Testis (tissue), 3 donors: Measurements from ENCODE around the gene PDIA6. TPM values are rescaled to one million over a fixed set of nuclear protein-coding genes. Genes with fewer than 3 reads are reported as not detected.

Experiments
- DNase-seq: peaks from one replicate; pipeline ENCODE4 v3.0.0-alpha.2; 2019
- H3K27ac ChIP-seq, 2 donors: fragments of 200-600 bp; sonication (generic); one replicate each; pipeline ENCODE4 v1.5.1; 2019
- H3K27me3 ChIP-seq: fragments of 200-600 bp; sonication (generic); one replicate; pipeline ENCODE4 v1.5.1; 2019
- H3K36me3 ChIP-seq: fragments of 200-600 bp; sonication (generic); one replicate; pipeline ENCODE4 v1.5.1; 2017; ENCODE audit warnings: low read depth; ENCODE audit errors: missing control alignments
- H3K4me1 ChIP-seq: fragments of 200-600 bp; sonication (generic); one replicate; pipeline ENCODE4 v1.5.1; 2019
- H3K4me3 ChIP-seq, 2 donors: fragments of 200-600 bp; sonication (generic); one replicate each; pipeline ENCODE4 v1.5.1; 2017 to 2019
- H3K9me3 ChIP-seq: fragments of 200-600 bp; sonication (generic); one replicate; pipeline ENCODE4 v1.5.1; 2017
- POLR2A ChIP-seq: fragments of 450-650 bp; IDR thresholded peaks from one replicate; pipeline ENCODE4 v1.6.1; 2017; ENCODE audit warnings: antibody characterized with exemption, mild to moderate bottlenecking, moderate library complexity
- WGBS, 2 donors: methylation state at CpG; one replicate each; pipeline ENCODE4 v1.1.5; 2018; 5-methylcytosine and 5-hydroxymethylcytosine counted together
- intact Hi-C: fragments of 100-400 bp; cut with DNase I; formaldehyde crosslinking; loops from one replicate; pipeline ENCODE4 v1.15.1; 2023; ENCODE audit warnings: low total_unique reads
- polyA plus RNA-seq: library from polyadenylated mRNA; stranded (reverse); fragments of 350-450 nt; fragmentation: Illumina TruSeq; extraction: RNeasy Lipid Tissue Mini Kit (QIAGEN cat#74804); gene quantifications from one replicate; pipeline ENCODE4 v1.2.3, GENCODE V29; 2014; ENCODE audit warnings: low read depth, low replicate concordance; ENCODE audit not compliant: insufficient read depth
- total RNA-seq, 2 donors: library from RNA; depleted of rRNA; stranded (reverse); fragments of >200 nt; gene quantifications; one replicate each; pipeline ENCODE4 v1.2.3, GENCODE V29; 2016
- TF ChIP-seq, protein P1 (sequence below), 3 experiments: fragments of 450-650 bp in 2 of 3; fragments of 200-600 bp in 1 of 3; sonication (generic) in 1 of 3; IDR thresholded peaks; one replicate each; pipeline ENCODE4 v1.5.1; 2016 to 2019; ENCODE audit warnings: antibody characterized with exemption in 3 of 3, mild to moderate bottlenecking in 2 of 3, moderate library complexity in 1 of 3

PDIA6 gene
- total and polyA plus RNA-seq, 3 donors from 2014 or later: 74.3 to 123 (median 78.4) TPM

DNA sequence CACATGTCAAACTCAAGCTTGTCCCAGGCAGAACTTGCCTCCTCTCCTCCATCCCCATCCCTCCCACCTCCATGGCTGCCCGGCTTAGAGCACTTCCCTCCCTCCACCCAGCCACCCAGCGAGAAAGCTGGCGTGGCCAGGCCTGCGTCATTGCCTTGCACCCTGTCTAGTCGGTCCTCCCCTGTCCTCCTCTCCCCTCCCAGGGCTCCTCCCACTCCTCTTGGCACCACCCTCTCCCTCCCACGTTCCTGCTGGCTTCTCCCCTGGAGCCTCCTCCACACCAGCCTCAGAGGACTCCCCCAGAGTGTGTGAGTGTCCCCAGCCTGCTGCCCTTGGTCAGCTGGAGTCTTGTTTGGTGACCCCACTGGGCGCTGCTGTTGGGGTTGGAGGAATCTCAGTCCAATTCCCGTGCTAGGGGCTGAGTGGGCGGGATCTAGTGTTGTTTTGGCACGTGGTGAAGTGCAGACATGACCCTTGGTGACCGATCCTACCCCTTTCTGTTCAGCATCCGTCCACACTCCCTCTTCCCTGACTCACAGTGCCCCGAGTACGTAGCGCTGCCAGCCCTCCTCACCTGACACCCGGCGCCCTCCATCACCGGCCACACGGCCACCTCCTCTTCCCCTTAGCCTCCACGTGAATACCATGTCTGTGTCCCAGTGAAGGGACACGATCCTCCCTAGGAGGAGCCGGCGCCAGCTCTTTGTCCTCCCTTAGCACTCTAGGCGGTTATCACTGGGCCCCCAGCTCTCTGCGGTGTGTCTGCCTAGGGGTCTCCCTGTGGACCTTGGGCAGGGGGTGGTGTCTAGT, 49.7 kb downstream of the PDIA6 start:
- Histone ChIP-seq H3K27me3 (no peaks in the 10 kb centered on the region), H3K4me3 (no peak overlapping the region), H3K36me3 (no peaks in the 10 kb centered on the region), H3K27ac (no peak overlapping the region), H3K4me1 (no peaks in the 10 kb centered on the region), H3K9me3 (no peaks in the 10 kb centered on the region)
- DNase-seq: peak; percentile 87
- intact Hi-C loops: no loop called here
- TF ChIP-seq POLR2A: no peak
- TF ChIP-seq, protein P1, sequence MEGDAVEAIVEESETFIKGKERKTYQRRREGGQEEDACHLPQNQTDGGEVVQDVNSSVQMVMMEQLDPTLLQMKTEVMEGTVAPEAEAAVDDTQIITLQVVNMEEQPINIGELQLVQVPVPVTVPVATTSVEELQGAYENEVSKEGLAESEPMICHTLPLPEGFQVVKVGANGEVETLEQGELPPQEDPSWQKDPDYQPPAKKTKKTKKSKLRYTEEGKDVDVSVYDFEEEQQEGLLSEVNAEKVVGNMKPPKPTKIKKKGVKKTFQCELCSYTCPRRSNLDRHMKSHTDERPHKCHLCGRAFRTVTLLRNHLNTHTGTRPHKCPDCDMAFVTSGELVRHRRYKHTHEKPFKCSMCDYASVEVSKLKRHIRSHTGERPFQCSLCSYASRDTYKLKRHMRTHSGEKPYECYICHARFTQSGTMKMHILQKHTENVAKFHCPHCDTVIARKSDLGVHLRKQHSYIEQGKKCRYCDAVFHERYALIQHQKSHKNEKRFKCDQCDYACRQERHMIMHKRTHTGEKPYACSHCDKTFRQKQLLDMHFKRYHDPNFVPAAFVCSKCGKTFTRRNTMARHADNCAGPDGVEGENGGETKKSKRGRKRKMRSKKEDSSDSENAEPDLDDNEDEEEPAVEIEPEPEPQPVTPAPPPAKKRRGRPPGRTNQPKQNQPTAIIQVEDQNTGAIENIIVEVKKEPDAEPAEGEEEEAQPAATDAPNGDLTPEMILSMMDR (IDR thresholded peaks at IDR 0.05): no peak
- 41 to 50% methylated on average over 24 to 25 of the region's 25 CpGs for WGBS, 2 donors

DNA sequence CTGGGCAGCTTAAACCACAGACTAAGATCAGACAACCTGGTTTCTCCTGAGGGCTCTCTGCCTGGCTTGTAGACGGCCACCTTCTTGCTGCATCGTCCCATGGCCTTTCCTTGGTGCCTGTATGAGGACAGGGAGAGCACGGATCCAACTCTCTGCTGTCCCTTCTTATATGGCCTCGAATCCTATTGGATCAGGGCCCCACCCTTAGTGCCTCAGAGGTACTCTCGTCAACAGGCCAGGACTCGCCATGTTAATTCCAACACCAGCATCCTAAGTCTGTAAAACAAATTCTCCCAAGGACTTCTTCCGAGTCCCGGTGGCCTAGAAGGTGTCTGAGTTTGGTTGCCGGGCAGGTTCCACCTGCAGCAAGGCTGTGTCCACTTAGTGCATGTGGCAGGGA, 51.0 kb downstream of the PDIA6 start:
- Histone ChIP-seq H3K4me1 (no peaks in the 10 kb centered on the region), H3K27me3 (no peaks in the 10 kb centered on the region), H3K4me3 (no peak overlapping the region), H3K9me3 (no peaks in the 10 kb centered on the region), H3K36me3 (no peaks in the 10 kb centered on the region), H3K27ac (no peak overlapping the region)
- no peak for DNase-seq
- intact Hi-C loops: no loop called here
- TF ChIP-seq POLR2A: no peak
- TF ChIP-seq, protein P1 (IDR thresholded peaks at IDR 0.05): no peak
- 85 to 92% methylated on average over 9 of the region's 9 CpGs for WGBS, 2 donors

DNA sequence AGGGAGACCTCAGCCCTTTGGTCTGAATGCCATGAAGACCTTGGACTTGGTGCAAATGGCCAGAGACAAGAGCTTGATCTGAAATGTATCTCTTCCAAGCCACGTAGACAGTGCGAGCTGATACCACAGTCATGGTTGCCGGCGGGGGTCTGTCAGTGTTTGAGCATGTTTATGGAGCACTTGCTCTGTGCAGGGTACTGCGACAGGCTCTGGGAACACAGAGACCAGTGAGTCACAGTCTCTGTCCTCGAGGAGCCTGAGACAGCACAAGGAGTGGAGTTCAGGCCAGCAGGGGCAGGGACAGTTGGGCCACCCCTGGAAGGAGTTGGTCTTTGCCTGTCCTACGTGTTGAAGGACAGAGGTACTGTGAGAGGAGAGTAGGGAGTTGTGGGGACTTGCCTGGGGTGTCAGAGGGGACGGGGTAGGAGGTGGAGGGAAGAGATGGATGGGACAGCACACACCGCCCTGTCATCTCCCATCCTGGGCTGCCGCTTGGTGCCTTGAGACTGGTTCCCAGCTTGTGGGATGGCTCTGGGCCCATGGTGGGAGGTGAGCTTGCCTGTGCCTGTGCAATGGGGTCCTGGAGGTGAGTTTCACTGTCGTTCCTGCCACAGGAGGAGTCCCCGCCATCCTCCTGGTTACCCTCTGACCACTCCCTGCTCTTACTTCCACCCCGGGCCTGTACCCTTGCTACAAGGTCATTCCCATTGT, 51.6 kb downstream of the PDIA6 start:
- 84 to 92% methylated on average over 8 to 13 of the region's 13 CpGs for WGBS, 2 donors
- Histone ChIP-seq H3K27ac (no peak overlapping the region), H3K36me3 (no peaks in the 10 kb centered on the region), H3K27me3 (no peaks in the 10 kb centered on the region), H3K4me3 (no peak overlapping the region), H3K9me3 (no peaks in the 10 kb centered on the region), H3K4me1 (no peaks in the 10 kb centered on the region)
- DNase-seq: no peak
- intact Hi-C loops: no loop called here
- TF ChIP-seq POLR2A: no peak
- TF ChIP-seq, protein P1 (IDR thresholded peaks at IDR 0.05): no peak

DNA sequence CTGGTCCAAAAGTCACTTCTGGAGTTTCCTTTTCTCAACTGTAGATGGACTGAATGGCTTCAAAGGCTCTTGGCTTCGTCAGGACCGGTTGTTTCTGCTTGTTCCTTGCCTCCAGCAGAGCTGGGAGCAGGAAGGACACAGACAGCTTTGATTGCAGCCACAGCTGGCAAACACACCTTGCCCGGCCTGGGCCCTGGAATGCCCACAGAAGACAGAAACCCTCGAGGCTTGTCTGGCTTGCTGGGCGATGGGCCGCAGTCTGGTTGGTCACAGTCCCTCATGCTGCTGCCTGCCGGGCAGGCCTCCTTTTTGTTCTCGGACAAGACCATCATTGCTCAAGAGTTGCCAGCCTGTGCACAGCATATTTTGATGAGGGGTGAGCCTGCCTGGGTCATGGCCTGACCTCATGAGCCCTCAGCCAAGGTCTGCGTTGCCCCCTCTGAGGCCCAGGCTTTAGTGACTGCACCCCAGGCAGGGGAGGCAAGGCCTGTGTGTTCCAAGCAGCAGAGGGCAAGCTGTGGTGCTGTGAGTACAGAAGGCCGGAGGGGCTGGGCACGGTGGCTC, 53.4 kb downstream of the PDIA6 start:
- 74 to 96% methylated on average over 4 to 10 of the region's 11 CpGs for WGBS, 2 donors

More for the DNA sequence above, 53.4 kb downstream of the PDIA6 start:
- DNase-seq: no peak
- no peak overlapping the region for H3K4me3 ChIP-seq
- H3K9me3 ChIP-seq: no peaks in the 10 kb centered on the region
- intact Hi-C loops: no loop called here
- H3K27me3 ChIP-seq: no peaks in the 10 kb centered on the region
- no peaks in the 10 kb centered on the region for H3K4me1 ChIP-seq
- H3K27ac ChIP-seq: no peak overlapping the region
- TF ChIP-seq, protein P1 (IDR thresholded peaks at IDR 0.05): no peak
- no peaks in the 10 kb centered on the region for H3K36me3 ChIP-seq
